NCI-H2107 (cell line): Measurements from ENCODE around the gene VNN1.
"Not testable (repeated sequence)": the region's sequence is repeated elsewhere in the genome, so short reads cannot be mapped to it uniquely, and the experiment has no call there.

Experiments used
- DNase-seq: peaks from one replicate; lab custom pipeline; 2025; lab: John Stamatoyannopoulos, UW

Gene VNN1

GRCh38 chr6:132671295-132671694 lies 42.6 kb downstream of the VNN1 start:
- no peak for DNase-seq

- DNase-seq = peak; percentile 13
Measured at GRCh38 chr6:132669690-132670291, 44.1 kb downstream of the VNN1 start.

GRCh38 chr6:132666118-132666517 lies 47.7 kb downstream of the VNN1 start:
- no peak for DNase-seq

- no peak for DNase-seq
Measured at GRCh38 chr6:132664309-132665034, 49.4 kb downstream of the VNN1 start.

- DNase-seq = no peak
Measured at GRCh38 chr6:132663661-132664060, 50.2 kb downstream of the VNN1 start.

GRCh38 chr6:132661906-132662305 lies 51.9 kb downstream of the VNN1 start:
- DNase-seq = no peak

- DNase-seq = no peak
Measured at GRCh38 chr6:132659082-132659481, 54.8 kb downstream of the VNN1 start, which contains the start of gene TAAR1. Gene TAAR1 (minus strand): TSS chr6:132659182. CDS start chr6:132646003, 13,179 bp downstream.

GRCh38 chr6:132651062-132651461 lies 62.8 kb downstream of the VNN1 start:
- no peak for DNase-seq

- no peak for DNase-seq
Measured at GRCh38 chr6:132650429-132650828, 63.4 kb downstream of the VNN1 start.

- DNase-seq = no peak
Measured at GRCh38 chr6:132648828-132649227, 65.0 kb downstream of the VNN1 start.

GRCh38 chr6:132648356-132648755 lies 65.5 kb downstream of the VNN1 start:
- no peak for DNase-seq

GRCh38 chr6:132643547-132643946 lies 70.3 kb downstream of the VNN1 start:
- DNase-seq = no peak

GRCh38 chr6:132637135-132637534 lies 76.7 kb downstream of the VNN1 start:
- not testable (repeated sequence) for DNase-seq

GRCh38 chr6:132635906-132636305 lies 77.9 kb downstream of the VNN1 start:
- not testable (repeated sequence) for DNase-seq

GRCh38 chr6:132635288-132635687 lies 78.6 kb downstream of the VNN1 start:
- not testable (repeated sequence) for DNase-seq

- no peak for DNase-seq
Measured at GRCh38 chr6:132634796-132635195, 79.1 kb downstream of the VNN1 start.

- no peak for DNase-seq
Measured at GRCh38 chr6:132633362-132633761, 80.5 kb downstream of the VNN1 start.
